ENCODE results near the gene PCTP.
A peak's percentile ranks its signal among the peaks of the same experiment; 100 is the strongest.

The PCTP gene

GRCh38 chr17:55750750-55751657 lies at the start of gene PCTP:
Gene PCTP (plus strand): TSS chr17:55751051. CDS start chr17:55751104, 53 bp downstream.
- Mint-ChIP-seq H3K4me3 (peak within 1 kb of the TSS; percentile 88), H3K27ac (no peak within 1 kb of the TSS), H3K9me3 (ENCODE audit: low read depth) (no peaks in the 10 kb centered on the region), H3K4me1 (ENCODE audit: low read depth) (peaks cover 17% of the 10 kb centered on the region), H3K27me3 (peaks cover 7% of the 10 kb centered on the region), H3K36me3 (peaks cover 3% of the 10 kb centered on the region)

GRCh38 chr17:55702150-55702549 lies 48.7 kb upstream of the PCTP start:
- Mint-ChIP-seq H3K27me3 (peaks cover 21% of the 10 kb centered on the region), H3K27ac (no peak overlapping the region), H3K4me1 (ENCODE audit: low read depth) (no peaks in the 10 kb centered on the region), H3K9me3 (ENCODE audit: low read depth) (peaks cover 4% of the 10 kb centered on the region), H3K36me3 (no peaks in the 10 kb centered on the region), H3K4me3 (no peak overlapping the region)

GRCh38 chr17:55704401-55704800 lies 46.5 kb upstream of the PCTP start:
- no peak overlapping the region for H3K27ac Mint-ChIP-seq
- H3K9me3 Mint-ChIP-seq (ENCODE audit: low read depth): peaks cover 4% of the 10 kb centered on the region
- H3K36me3 Mint-ChIP-seq: no peaks in the 10 kb centered on the region
- H3K4me3 Mint-ChIP-seq: no peak overlapping the region
- H3K4me1 Mint-ChIP-seq (ENCODE audit: low read depth): no peaks in the 10 kb centered on the region
- peaks cover 23% of the 10 kb centered on the region for H3K27me3 Mint-ChIP-seq

- no peaks in the 10 kb centered on the region for H3K4me1 Mint-ChIP-seq (ENCODE audit: low read depth)
- peaks cover 18% of the 10 kb centered on the region for H3K27me3 Mint-ChIP-seq
- H3K36me3 Mint-ChIP-seq: no peaks in the 10 kb centered on the region
- no peak overlapping the region for H3K27ac Mint-ChIP-seq
- no peak overlapping the region for H3K4me3 Mint-ChIP-seq
- peaks cover 3% of the 10 kb centered on the region for H3K9me3 Mint-ChIP-seq (ENCODE audit: low read depth)
Measured at GRCh38 chr17:55705847-55706246, 45.0 kb upstream of the PCTP start.

GRCh38 chr17:55706808-55707773 lies 43.8 kb upstream of the PCTP start:
- Mint-ChIP-seq H3K9me3 (ENCODE audit: low read depth) (no peaks in the 10 kb centered on the region), H3K27ac (no peak overlapping the region), H3K4me3 (no peak overlapping the region), H3K36me3 (no peaks in the 10 kb centered on the region), H3K4me1 (ENCODE audit: low read depth) (no peaks in the 10 kb centered on the region), H3K27me3 (peaks cover 12% of the 10 kb centered on the region)

- no peaks in the 10 kb centered on the region for H3K36me3 Mint-ChIP-seq
- no peak overlapping the region for H3K4me3 Mint-ChIP-seq
- no peak overlapping the region for H3K27ac Mint-ChIP-seq
- H3K9me3 Mint-ChIP-seq (ENCODE audit: low read depth): no peaks in the 10 kb centered on the region
- H3K27me3 Mint-ChIP-seq: peaks cover 14% of the 10 kb centered on the region
- no peaks in the 10 kb centered on the region for H3K4me1 Mint-ChIP-seq (ENCODE audit: low read depth)
Measured at GRCh38 chr17:55708175-55708974, 42.5 kb upstream of the PCTP start.

GRCh38 chr17:55709440-55709839 lies 41.4 kb upstream of the PCTP start:
- no peaks in the 10 kb centered on the region for H3K9me3 Mint-ChIP-seq (ENCODE audit: low read depth)
- H3K27me3 Mint-ChIP-seq: peaks cover 14% of the 10 kb centered on the region
- no peaks in the 10 kb centered on the region for H3K36me3 Mint-ChIP-seq
- no peak overlapping the region for H3K27ac Mint-ChIP-seq
- H3K4me3 Mint-ChIP-seq: no peak overlapping the region
- no peaks in the 10 kb centered on the region for H3K4me1 Mint-ChIP-seq (ENCODE audit: low read depth)

GRCh38 chr17:55709984-55710383 lies 40.9 kb upstream of the PCTP start:
- no peak overlapping the region for H3K4me3 Mint-ChIP-seq
- no peak overlapping the region for H3K27ac Mint-ChIP-seq
- no peaks in the 10 kb centered on the region for H3K9me3 Mint-ChIP-seq (ENCODE audit: low read depth)
- no peaks in the 10 kb centered on the region for H3K36me3 Mint-ChIP-seq
- H3K27me3 Mint-ChIP-seq: peaks cover 14% of the 10 kb centered on the region
- no peaks in the 10 kb centered on the region for H3K4me1 Mint-ChIP-seq (ENCODE audit: low read depth)

GRCh38 chr17:55710410-55710809 lies 40.4 kb upstream of the PCTP start:
- Mint-ChIP-seq H3K27ac (no peak overlapping the region), H3K9me3 (ENCODE audit: low read depth) (no peaks in the 10 kb centered on the region), H3K4me3 (no peak overlapping the region), H3K27me3 (peaks cover 14% of the 10 kb centered on the region), H3K36me3 (no peaks in the 10 kb centered on the region), H3K4me1 (ENCODE audit: low read depth) (no peaks in the 10 kb centered on the region)

GRCh38 chr17:55710829-55711496 lies 39.9 kb upstream of the PCTP start:
- H3K36me3 Mint-ChIP-seq: no peaks in the 10 kb centered on the region
- no peak overlapping the region for H3K4me3 Mint-ChIP-seq
- H3K27me3 Mint-ChIP-seq: peaks cover 12% of the 10 kb centered on the region
- H3K4me1 Mint-ChIP-seq (ENCODE audit: low read depth): no peaks in the 10 kb centered on the region
- no peaks in the 10 kb centered on the region for H3K9me3 Mint-ChIP-seq (ENCODE audit: low read depth)
- H3K27ac Mint-ChIP-seq: no peak overlapping the region

- Mint-ChIP-seq H3K27ac (no peak overlapping the region), H3K9me3 (ENCODE audit: low read depth) (no peaks in the 10 kb centered on the region), H3K36me3 (no peaks in the 10 kb centered on the region), H3K4me3 (no peak overlapping the region), H3K27me3 (peaks cover 14% of the 10 kb centered on the region), H3K4me1 (ENCODE audit: low read depth) (no peaks in the 10 kb centered on the region)
Measured at GRCh38 chr17:55717432-55717831, 33.4 kb upstream of the PCTP start.

GRCh38 chr17:55717898-55718735 lies 32.7 kb upstream of the PCTP start:
- no peak overlapping the region for H3K27ac Mint-ChIP-seq
- H3K4me1 Mint-ChIP-seq (ENCODE audit: low read depth): no peaks in the 10 kb centered on the region
- H3K36me3 Mint-ChIP-seq: no peaks in the 10 kb centered on the region
- H3K9me3 Mint-ChIP-seq (ENCODE audit: low read depth): no peaks in the 10 kb centered on the region
- H3K27me3 Mint-ChIP-seq: peaks cover 14% of the 10 kb centered on the region
- no peak overlapping the region for H3K4me3 Mint-ChIP-seq
